GM12891 (cell line): Measurements from ENCODE around the gene RPS5.

Experiments
- PAX5 ChIP-seq: IDR thresholded peaks from 2 replicates; pipeline ENCODE4 v1.6.1; 2011; ENCODE audit warnings: low read length, moderate library complexity, mild to moderate bottlenecking; ENCODE audit not compliant: insufficient read depth, severe bottlenecking
- POLR2A ChIP-seq: IDR thresholded peaks from 2 replicates; pipeline ENCODE4 v1.6.1; 2011; ENCODE audit warnings: low read depth, low read length, control low read depth
- POLR2AphosphoS5 ChIP-seq: IDR thresholded peaks from 2 replicates; pipeline ENCODE4 v1.6.1; 2011; ENCODE audit warnings: low read depth, low read length, control low read depth
- POU2F2 ChIP-seq: IDR thresholded peaks from 2 replicates; pipeline ENCODE4 v1.6.1; 2011; ENCODE audit warnings: low read depth, mild to moderate bottlenecking, control low read depth, low read length, moderate library complexity
- SPI1 ChIP-seq: IDR thresholded peaks from 2 replicates; pipeline ENCODE4 v1.6.1; 2011; ENCODE audit warnings: low read depth, low read length, control low read depth
- TAF1 ChIP-seq: IDR thresholded peaks from 2 replicates; pipeline ENCODE4 v1.6.1; 2011; ENCODE audit warnings: low read depth, low read length, control low read depth

DNA sequence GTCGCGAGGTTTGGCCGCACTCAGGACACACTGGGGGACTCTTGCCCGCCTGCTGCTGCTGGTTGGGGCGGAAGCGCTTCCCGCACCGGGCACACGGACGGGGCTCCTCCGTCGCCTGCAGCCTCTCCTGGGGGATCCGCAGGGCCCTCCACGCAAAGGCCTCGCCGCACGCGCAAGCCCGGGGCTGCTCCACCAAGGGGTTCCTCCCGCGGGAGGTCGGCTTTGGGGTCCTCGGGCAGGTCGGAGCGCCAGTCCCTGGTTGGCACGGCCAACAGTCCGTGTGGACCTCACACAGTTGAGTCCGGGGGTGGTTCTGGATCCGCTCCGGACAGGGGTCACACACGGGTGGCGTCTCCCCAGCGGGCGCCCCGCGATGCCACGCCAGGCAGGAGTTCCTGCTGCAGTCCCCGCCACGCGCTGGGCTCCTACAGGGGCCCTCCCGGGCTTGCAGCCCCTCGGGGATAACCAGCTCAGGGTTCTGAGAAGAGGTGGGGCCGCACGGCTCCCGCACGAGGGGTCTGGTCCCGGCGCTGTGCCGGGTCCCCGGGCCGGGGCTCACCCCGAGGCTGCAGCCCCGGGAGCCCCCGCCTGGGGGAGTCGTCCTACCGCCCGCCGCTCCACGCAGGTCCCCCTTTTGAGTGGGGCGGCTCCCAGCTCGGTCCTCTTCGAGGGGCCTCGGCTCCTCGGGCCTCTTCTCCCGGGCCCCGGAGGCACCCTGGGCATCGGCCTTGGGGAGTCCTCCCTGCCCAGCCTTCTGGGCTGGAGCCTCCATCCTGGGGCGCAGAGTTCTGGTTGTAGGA is 18.3 kb upstream of the RPS5 start:
- TF ChIP-seq POLR2A (no peak), PAX5 (no peak), POU2F2 (no peak), POLR2AphosphoS5 (no peak), SPI1 (no peak), TAF1 (no peak)
